NCI-H2171 treated with DMSO at 0.1 percent for 48 hours (cell line): Measurements from ENCODE around the gene STBD1.
"Not testable (repeated sequence)": the region's sequence is repeated elsewhere in the genome, so short reads cannot be mapped to it uniquely, and the experiment has no call there.

ENCODE experiments used
- DNase-seq: peaks from one replicate; lab custom pipeline; 2025; lab: John Stamatoyannopoulos, UW

The STBD1 gene

DNA sequence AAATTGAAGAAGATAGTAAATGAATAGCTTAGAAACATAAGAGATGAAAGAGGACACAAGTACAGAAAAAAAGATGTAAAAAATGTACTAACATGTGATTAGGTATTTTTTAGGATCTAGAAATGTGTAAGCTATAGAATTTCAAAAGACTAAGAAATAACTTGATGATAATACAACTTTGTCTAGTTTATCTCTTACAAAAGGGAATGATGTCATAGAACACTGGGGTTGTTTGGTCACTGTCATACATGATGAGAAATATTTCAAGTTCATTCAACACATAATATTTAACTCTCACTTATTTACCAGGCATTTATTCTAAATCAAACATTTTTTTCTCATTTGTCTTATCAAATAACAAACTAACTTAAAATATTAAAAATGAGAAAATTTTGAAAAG is 18.5 kb downstream of the STBD1 start:
- no peak for DNase-seq

DNA sequence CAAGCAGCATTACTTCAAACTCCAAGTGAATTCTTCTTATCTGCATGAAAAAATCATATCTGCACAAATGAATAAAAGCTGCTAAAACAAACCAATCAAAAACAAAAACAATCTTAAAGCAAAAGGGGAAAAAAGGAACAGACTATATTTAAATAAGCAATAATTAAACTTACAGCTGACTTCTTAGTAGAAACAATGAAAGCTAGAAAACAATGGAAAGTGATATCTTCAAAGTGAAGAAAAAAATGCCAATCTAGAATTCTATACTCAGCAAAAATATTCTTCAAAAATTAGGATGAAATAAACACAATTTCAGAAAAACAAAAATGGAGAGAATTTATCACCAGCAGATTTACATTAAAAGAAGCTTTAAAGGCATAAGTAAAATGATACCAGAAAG is 20.0 kb downstream of the STBD1 start:
- DNase-seq: no peak

- DNase-seq: no peak
Measured at GRCh38 chr4:76334885-76335284, 28.4 kb downstream of the STBD1 start.

DNA sequence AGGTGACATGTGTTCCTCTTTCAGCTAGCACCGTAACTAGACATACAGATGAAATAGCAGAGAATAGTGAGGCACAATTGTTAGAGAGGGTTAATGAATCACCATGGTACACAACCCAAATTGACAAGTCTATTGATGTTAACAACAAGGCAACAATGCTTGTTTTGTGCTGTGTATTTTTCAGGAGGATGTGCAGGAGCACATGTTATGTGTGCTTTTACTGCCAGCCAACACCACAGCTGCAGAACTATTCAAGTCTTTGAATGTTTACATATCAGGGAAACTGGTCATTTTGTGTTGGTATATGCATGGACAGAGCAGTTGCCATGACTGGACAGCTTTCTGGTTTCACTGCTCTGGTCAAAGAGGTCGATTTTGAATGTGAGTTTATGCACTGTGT is 32.8 kb downstream of the STBD1 start:
- DNase-seq: no peak

DNA sequence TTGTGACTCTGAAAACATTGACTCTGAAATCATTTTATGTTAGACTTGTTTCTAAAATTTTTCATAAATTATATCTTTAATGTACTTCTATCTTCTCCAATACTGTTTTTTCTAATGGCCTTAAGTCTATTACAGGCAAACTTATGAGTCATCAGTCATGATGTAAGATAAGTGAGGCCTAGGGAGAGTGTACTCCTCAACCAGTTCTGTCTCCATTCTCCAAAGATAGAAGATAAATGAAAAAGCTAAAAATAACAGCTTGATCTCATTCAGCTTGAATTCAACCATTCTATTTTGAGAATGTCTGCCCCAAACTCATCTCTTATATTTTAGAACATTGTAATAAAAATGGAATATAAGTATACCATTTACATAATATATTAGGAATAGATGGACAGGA is 34.5 kb downstream of the STBD1 start:
- DNase-seq: no peak

DNA sequence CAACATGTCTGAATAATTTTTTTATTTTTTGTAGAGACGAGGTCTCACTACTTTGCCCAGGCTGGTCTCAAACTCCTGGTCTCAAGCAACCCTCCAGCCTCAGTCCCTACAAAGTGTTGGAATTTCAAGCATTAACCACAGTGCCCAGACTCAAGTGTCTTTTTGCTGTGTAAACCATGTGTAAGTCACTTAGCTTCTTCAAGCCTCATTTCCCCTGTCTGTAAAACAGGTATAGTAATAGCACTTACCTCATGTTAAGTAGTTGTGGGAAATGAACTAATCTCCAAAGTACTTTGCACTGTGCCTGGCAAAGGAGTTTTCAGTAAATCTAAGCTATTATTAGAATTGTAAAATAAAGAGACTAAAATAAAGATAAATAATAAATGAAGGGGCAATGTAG is 35.7 kb downstream of the STBD1 start:
- no peak for DNase-seq

DNA sequence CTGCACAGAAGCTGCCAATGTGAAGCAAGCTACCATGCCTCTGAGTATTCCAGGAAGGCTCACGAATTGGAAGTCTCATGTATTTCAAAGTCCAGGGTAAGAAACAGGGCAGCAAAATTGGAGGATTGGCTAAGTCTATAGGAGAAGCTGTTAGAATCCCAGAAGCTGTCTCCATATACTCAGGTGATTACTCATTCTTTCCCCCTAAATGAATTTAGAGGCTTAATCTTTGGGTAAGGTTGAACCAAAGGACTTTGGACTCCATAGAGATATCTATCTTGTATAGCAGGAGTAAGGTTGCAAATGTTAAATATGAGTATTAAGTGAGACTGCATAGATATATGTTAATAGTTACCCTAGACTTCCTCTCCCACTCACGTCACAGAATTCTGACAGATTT is 36.3 kb downstream of the STBD1 start:
- DNase-seq: no peak

DNA sequence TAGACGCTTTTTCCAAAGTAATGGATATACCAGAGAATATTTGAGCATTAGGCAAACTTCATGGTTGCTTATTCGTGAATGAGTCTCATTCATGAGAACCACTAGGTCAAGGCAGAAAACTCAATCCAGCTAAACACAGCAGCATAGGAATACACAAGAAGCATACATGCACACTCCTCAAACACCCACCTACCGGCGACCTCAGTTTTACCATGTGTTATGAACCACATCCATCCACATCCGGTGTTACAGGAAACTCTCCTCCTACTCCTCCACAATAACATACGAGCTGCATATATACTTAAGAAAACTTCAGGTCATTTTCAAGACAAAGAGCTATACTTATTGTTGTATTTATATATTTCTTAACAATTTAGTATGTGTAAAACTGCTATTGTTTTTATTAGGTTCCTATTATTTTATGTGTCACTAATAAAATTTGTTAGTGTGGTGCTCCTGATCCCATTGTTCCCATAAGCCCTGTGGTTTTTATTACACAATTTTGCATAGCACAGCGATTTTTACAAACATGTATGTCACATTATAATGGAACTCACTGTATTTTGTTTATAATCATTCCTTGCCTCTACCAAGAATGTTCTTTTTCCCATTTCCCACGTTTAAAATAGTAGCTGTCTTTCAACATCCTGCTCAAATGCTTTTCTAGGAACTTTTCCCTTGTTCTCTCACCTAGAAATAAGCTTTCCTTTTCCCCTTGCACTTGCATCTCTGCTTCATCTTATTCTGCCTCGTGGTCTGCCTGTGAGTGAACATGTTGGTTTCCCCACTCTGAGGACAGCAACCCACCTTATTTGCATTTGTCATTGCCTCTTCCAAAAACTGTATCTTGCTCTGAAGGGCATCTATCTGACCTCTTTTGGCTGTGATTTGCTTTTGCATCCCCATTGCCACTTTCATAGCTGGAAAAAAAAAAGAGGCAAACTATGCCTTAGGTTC is 48.3 kb downstream of the STBD1 start:
- no peak for DNase-seq

DNA sequence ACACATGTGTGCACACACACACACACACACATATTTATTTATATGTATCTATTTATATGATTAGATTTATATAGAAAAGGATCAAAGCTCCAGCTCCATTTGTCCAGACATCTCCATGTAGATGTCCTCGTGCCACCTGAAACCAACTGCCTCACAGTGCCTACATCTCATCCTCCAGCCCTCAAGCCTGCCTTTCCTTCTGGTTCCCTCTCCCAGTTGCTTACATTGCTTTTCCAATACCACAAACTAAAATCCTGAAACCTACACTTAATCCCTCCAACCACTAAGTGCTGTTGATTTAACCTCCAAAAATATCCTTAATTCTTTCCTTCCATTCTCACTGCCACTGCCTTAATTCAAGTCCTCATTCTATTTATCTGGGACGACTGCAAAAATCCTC is 51.4 kb downstream of the STBD1 start:
- DNase-seq: no peak

DNA sequence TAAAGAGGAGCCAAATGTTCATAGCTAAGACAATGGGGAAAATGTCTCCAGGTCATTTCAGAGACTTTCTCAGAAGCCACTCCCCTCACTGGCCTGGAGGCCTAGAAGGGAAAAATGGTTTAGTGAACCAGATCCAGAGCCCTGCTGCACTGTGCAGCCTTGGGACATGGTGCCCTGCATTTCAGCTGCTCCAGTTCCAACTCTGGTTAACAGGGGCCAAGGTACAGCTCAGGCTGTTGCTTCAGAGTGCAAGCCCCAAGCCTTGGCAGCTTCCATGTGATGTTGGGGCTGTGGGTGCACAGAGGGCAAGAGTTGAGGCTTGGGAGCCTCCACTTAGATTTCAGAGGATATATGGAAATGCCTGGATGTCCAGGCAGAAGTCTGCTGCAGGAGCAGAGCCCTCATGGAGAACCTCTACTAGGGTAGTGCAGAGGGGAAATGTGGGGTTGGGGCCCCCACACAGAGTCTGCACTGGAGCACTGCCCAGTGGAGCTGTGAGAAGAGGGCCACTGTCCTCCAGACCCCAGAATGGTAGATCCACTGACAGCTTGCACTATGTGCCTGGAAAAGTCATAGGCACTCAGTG is 53.4 kb downstream of the STBD1 start:
- DNase-seq: not testable (repeated sequence)
